UCSD-AML1 (cell line): ENCODE results near the gene CTSW.

Source experiments
- DNase-seq: peaks from one replicate; lab custom pipeline; 2025; ENCODE audit not compliant: unreplicated experiment; lab: John Stamatoyannopoulos, UW

Gene CTSW

DNA sequence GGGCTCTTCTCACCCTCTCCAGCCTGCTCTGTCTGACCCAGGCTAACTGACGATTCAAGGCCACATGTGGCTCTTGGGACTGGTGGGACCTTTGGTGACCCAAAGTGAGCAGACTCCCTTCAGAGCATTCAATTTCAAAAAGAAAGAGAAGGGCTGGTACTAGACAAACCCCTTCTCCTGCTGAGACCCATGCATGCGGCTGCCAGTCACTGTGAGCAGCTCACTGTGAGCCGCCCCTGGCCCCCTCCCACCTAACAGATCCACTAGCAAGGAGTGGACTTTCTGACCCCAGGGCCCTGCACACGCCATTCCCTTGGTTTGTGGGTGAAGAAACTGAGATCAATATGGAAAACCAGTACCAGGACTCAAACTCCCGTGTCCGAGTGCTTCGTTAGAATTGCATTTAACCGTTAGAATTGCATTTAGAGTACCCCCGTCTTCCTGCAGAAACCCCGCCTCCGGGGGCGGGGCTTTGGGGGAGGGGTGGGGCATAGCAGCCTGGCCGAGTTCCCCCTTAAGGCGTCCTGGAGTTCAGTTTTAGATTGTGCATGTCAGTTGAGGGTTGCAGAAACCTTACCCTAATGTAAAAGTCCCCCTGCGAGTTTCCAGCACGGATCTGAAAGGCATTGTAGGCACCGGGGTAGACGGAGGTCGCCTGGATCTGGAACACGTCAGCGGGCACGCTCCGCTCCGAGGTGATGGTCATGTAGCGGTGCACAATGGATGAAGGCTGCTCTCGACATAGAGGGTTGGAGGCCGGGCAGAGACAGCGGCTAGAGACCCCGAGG is 12.2 kb upstream of the CTSW start:
- DNase-seq: no peak

DNA sequence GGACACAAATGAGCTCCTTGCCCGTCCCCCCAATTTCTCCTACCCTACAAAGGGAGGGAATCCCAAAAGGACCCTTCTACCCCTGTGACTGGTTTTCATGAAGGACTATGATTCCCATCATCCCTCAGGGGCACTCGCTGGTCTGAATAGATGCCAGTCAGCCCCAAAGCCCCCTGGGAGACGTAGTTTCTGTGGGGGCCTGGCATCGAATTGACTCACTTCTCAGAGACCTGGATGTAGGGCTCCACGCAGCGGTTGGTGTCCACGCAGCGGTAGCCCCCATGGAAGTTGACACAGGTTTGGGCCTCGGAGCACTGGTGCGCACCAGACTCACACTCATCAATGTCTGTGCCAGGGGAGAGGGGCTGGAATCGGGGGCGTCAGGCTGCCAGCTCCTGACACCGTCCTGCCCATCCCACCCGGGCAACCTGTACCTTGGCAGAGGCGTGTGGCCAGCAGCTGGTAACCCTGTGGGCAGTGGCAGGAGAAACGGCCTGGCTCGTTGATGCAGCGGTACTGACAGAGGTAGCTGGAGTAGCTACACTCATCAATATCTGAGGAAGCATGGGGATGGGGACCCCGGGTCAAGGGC is 11.5 kb upstream of the CTSW start:
- DNase-seq: no peak

DNA sequence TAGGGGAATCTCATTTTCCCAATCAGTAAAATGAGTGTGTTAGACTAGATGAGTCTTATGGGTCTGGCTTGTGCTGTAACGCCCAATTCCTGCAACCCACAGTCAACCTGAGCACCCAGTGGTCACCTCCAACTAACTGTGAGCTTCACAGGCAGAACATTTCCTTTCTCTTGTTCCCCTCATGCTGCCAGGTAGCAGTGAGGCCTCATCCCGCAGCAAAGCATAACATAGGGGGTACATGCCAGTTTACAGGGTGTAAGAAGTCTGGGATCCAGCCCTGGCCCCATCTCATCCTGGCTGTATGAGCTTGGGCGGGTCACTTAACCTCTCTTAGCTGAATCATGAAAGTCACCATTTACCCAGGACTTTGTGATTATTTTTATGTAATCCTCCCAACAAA is 10.7 kb upstream of the CTSW start:
- no peak for DNase-seq

DNA sequence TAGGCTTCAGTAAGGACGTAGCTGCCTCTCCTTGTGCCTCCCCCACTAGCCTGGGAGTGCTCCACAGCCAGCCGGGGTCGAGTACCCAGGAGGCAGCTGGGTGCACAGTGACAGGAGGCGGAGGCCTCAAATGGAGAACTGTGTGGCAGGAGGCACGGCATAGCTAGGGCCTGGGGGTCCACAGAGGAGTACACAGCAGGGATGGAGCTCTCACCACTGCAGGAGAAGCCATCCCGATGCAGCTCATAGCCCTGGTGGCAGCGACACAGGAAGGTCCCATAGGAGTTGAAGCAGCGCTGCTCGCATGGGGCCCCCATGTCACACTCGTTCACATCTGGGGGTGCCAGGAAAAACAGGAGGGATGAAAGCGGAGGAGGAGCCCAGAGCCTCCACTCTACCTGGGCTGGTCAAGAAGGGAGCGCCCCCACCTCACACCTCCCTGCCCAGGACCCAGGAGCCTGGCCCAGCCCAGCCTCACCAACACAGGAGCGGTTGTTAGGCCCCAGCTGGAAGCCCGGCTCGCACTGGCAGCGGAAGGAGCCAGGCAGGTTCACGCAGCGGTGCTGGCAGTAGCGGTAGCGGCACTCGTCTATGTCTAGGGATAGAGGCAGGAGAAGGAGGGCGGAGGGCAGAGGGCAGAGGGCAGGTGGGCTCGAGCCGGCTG is 9.9 kb upstream of the CTSW start:
- no peak for DNase-seq

DNA sequence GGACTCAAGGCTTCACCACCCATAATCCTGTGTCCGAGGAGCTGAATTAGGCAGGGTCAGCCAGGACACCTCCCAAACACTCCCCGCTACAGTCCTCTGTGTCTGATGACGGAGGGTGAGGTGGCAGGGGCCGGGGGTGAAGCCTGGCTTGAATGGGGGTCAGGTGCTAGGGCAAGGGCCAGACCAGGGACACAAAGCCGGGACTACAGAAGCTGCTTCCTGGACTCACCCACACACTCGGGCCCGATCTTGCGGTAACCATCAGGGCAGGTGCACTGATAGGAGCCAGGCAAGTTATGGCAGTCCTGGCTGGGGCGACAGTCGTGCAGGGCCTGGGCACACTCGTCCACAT is 9.4 kb upstream of the CTSW start:
- no peak for DNase-seq

DNA sequence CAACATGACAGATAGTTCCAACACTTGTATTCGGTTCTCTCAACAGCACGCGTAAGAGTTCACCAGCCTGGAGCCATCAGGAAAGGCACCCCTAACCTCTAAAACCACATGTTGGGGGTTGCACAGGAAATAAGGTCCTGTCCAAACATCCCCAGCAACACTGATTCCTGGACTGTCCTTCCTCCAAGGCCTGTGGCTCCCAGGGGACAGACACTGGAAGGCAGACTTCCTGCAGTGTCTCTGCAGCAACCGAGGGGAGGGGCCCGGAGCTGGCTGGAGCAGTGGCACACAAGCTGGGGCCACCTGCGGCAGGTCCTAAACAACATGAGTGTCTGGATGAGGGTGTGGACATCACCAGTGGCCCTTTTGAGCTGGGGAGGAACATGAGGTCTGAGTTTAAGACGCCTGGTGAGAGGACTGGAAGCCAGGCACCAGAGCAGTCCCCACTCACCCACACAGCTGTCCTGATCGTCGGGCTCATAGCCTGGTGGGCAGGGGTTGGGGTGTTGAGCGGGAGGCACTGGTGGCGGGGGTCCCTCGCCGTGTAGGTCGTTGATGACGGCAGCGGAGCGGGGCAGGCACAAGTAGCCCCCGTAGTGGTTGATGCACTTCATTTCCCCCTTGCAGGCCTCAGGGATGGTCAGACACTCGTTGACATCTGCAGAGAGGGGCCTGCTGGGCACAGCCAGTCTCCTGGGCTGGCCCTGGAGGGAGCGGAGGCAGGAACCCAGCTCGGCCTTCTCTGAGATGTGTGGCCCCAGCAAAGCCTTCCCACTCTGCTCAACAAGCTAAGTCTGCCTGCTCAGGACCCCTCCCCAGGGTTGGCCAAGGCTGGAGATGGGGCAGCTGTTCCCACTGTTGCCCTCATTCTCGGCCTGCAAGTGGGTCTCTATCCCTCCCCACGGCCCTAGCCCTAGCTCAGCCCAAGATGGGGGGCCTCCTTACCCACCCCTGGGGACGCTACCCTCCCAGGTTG is 8.6 kb upstream of the CTSW start:
- DNase-seq: peak; percentile 72

DNA sequence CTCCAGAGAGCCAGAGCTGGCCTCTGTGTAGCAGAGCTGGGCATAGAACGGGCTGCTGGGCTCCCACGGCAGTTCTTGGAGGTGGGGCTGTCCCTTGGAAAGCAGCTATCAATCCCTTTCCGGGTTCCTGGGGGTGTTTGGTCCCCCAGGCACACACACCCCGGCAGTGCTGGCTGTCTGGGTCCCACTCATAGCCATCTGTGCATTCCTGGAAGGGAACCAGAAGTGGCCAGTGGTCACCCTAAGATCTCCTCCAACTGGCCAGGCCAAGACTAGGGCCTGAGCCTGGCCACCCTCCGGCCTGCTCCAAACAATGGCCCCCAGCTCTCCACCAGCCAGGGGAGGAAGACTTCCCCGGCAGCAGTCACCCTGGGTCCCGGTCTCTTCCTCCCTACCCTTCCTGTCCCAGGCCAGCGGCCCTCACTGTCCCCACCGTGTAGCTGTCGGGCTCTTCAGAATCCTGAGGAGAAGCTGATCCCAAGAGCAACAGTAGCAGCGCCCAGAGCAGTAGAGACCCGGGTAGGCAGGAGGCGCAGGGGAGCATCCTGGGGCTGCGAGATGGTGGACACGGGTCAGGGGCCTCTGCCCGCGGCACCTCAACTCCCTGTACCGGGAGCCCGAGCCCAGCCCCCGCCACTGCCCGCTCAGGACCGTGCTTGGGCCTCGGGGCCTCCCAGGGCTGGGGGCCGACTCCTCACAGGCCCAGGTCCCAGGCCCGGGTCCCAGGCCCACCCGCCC is 7.7 kb upstream of the CTSW start:
- no peak for DNase-seq

DNA sequence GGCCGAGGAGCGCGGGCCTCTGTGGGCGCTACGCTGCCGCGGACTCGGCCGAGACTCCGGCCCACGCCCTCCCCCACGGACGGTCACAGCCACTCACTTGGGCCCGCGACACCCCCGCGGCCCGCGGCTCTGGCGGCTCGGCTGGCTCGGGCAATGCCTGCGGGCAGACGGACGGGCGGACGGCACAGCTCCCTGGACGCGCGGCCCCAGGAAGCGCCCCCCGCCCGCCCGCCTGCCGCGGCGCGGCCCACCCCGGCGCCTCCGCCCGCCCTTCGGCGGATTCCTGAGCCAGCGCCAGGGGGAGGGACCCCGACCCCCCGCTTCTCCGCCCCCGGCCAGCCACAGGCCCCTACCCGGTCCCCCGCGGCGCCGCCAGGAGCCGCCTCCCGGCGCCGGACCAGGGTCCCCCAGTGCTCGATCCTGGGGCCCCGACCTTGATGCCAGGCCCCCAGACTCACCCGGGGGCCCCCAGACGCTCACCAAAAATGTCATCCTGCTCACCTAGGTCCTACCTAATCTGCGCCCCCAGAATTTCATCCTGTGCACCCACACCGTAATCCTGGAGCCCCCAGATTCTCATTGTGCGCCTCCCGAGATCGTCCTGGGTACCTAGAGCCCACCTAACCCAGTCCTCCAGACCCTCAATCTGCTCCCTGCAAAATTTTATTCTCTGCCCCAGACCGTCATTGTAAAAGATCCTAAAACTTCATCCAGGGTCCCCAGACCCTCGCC is 6.9 kb upstream of the CTSW start, which contains the start of gene EFEMP2:
TSS of gene EFEMP2 (minus strand) at position 215 of the 732 bp plus-strand sequence. CDS start 446 bp downstream, outside the sequence.
- DNase-seq: no peak

DNA sequence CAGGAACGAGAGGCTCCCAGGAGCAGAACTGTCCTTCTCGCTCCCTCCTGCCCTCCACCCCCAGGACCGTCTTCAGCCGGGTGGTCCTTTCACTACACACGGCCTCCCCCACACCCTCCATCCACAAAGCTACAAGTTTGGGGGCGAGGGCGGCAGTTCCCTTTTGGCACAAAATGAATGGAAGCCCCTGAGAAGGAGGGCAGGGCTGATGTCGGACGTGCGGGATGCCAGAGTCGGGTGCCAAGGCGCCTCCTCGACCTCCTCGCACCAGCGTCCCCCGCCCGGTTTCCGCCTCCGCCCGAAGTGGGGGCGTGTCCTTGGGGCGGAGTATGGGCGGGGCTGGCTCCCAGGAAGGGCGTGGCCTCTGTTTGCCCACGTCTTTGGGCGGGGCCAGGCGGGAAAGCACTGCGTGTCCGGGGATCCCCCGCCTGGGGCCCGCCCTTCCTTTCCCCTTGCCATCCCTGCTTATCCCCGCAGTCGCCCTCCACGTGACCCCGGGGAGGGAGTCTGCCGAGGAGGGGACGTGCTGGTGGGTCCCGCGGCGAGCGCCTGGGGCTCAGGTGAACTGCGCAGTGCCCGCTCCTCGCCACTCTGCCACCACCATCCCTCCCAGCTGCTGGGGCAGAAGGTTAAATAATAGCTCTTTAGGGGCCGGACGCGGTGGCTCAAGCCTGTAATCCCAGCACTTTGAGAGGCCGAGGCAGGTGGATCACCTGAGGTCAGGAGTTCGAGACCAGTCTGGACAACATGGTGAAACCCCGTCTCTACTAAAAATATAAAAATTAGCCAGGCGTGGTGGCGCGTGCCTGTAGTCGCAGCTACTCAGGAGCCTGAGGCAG is 6.1 kb upstream of the CTSW start:
- DNase-seq: peak; percentile 95

DNA sequence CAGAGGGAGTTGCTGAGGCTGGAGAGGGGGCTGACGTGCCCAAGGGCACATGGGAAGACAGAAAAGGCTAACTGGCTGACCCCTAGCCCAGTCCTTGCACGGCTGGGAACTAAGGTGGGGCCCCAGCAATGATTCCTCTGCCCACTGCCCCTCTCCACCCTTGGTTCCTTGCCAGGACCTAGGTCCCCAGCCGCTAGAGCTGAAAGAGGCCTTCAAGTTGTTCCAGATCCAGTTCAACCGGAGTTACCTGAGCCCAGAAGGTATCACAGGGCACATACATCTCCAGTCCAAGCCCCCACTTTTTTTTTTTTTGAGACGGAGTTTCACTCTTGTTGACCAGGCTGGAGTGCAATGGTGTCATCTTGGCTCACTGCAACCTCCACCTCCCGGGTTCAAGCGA is 390 bp downstream of the CTSW start:
- no peak for DNase-seq

DNA sequence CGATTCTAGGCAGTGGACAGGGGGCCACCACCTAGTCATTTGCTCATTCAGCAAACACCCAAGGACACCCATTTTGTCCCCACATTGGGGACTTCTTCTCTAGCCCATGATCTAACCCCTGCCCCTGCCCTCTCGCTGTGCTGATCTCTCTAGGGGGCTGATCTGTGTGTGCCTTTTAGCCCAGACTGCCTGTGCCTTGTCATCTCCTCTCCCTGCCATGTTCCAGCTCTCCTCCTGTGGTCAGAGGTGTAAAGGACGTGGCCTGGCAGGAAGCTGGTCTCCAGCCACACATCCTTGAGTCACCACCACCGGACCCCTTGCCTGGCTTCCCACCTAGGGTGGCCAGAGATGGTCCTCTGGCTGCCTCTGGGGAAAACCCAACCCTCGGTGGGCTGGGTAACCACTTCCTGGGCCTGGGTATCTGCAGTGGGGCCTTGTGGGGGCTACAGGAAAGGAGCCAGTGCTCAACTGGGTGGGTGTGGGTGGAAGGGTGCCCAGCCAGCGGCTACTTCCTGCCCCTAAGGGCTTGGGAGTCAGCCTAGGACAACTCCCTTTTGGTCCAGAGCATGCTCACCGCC is 1.3 kb downstream of the CTSW start:
- peak; percentile 33 for DNase-seq

DNA sequence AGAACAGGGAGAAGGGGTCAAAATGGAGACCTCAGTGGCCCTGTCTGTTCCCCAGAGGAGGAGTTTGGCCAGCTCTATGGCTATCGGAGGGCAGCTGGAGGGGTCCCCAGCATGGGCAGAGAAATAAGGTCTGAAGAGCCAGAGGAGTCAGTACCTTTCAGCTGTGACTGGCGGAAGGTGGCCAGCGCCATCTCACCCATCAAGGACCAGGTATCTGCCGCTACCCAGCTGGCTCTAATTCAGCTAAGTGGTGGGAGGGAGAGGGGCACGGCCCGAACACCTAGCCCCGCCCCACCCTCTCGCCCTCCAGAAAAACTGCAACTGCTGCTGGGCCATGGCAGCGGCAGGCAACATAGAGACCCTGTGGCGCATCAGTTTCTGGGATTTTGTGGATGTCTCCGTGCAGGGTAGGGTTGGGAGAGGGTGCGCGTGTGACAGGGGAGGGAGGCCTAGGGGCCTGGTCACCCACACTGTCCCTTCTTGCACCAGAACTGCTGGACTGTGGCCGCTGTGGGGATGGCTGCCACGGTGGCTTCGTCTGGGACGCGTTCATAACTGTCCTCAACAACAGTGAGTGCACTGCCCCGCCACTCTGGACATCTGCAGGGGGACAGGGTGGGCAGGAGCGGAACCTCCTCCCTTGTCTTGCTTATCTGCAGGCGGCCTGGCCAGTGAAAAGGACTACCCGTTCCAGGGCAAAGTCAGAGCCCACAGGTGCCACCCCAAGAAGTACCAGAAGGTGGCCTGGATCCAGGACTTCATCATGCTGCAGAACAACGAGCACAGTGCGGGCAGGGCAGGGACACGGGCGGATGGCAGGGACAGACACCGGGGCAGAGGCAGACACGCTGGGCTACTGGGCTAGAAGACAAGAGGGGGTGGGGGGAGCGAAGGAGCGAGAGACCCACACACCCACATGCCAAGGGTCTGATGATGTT is 2.8 kb downstream of the CTSW start:
- no peak for DNase-seq

DNA sequence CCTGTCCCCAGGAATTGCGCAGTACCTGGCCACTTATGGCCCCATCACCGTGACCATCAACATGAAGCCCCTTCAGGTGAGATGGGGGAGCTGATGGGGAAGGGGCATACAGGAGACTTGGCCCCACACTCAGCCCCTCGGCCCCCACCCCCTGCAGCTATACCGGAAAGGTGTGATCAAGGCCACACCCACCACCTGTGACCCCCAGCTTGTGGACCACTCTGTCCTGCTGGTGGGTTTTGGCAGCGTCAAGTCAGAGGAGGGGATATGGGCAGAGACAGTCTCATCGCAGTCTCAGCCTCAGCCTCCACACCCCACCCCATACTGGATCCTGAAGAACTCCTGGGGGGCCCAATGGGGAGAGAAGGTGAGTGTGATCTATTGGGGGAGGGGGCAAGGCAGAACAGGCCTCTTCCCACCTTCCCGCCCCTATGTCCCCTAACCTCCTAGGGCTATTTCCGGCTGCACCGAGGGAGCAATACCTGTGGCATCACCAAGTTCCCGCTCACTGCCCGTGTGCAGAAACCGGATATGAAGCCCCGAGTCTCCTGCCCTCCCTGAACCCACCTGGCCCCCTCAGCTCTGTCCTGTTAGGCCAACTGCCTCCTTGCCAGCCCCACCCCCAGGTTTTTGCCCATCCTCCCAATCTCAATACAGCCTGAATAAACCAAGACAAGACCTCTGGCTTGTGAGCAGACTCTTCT is 3.6 kb downstream of the CTSW start:
- no peak for DNase-seq

DNA sequence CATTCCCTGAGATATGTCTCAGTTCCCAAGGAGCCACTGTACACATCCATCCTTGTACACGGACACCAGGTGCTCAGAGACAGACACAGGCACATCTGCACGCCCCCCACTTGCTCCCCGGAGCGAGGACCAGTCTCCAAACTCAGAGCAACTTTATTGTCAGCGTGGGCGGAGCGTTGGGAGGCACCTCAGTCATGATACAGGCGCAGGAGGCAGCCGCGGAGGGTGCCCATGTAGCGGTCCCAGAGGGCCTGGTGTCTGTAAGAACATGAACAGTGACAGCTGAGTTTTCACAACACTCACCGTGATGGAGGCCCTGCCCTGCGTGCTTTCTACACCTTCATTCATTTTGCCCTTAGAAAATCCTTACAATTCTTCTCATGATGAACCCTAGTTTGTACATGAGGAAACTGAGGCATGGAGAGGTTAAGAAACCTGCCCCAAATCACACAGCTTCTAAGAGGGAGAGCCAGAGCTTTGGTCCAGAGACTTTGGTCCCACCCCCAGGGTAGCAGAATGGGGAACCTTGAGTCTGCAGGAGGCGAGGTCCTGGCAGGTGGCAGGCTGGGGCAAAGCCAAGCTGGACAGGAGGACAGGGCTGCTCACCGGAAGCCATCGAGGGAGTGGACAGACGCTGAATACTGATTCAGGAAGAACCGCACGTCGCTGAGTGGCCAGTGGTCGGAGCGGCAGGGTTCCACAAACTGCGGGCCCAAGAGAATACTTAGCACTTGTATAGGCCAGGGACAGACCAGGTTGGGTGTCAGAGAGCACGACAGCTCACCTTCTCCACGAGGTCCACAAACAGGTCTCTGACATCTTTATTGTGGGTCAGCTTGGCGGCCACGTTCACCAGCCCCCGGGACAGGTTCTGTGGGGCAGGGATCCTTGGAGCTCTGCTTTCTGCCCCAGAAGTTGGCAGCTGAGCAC is 4.4 kb downstream of the CTSW start:
- no peak for DNase-seq

DNA sequence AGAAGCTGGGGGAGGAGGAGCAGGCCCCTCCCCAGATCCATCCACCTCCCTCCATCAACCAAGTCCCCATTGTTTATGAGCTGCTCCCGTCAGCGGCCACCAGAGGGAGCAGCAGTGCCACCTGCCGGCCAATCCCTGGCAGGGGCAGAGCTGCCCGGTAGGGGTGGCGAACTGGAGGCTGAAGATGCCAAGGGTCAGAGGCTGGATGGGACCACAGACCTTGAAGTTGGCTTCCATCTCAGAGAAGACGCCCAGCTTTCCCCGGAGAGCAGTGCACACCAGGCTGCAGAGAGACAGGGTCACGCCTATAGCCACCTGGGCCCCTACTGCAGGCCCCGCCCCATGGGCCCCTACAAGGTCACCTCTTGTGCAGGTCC is 5.1 kb downstream of the CTSW start:
- DNase-seq: peak; percentile 81

DNA sequence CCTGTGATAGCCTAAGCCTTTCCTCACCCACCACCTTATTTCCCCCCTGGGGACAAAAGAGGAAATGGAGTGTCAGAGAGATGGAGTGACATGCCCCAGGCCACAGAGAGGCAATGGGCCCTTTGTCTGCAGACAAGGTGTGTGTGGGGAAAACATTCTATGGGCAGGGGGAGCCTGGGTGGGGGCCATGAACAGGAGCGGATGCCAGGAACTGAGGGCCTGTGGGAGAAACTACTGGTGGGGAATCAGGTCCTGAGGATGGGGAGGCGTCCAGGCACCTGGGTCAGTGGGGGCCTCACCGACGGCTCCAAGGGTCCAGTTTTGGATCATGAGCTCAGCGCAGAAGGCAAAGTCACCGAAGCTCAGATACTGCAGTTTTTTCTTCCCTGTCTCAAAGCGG is 5.6 kb downstream of the CTSW start:
- DNase-seq: no peak
